Measurements from ENCODE around the gene PDHA1. TPM values are rescaled to one million over a fixed set of nuclear protein-coding genes. Genes with fewer than 3 reads are reported as not detected.

Gene PDHA1
- total RNA-seq, 1 donor from 2014 or later = 54.8 TPM

GRCh38 chrX:19375546-19375945 is 31.8 kb downstream of the PDHA1 start:
- no peak for DNase-seq (ENCODE audit: low read depth in 2 of 2)

- no peak for DNase-seq (ENCODE audit: low read depth in 2 of 2)
These were observed 34.1 kb downstream of the PDHA1 start for GRCh38 chrX:19377799-19378198.

GRCh38 chrX:19381326-19381725 is 37.6 kb downstream of the PDHA1 start:
- no peak for DNase-seq (ENCODE audit: low read depth in 2 of 2)

- DNase-seq (ENCODE audit: low read depth in 2 of 2) = peak; percentile 43 to 47
These were observed 38.9 kb downstream of the PDHA1 start for GRCh38 chrX:19382555-19383145.

GRCh38 chrX:19386679-19387078 is 43.0 kb downstream of the PDHA1 start:
- DNase-seq (ENCODE audit: low read depth in 2 of 2) = no peak

GRCh38 chrX:19388064-19388679 is 44.4 kb downstream of the PDHA1 start:
- DNase-seq (ENCODE audit: low read depth in 2 of 2) = no peak

GRCh38 chrX:19388741-19389140 is 45.0 kb downstream of the PDHA1 start:
- no peak for DNase-seq (ENCODE audit: low read depth in 2 of 2)

- no peak for DNase-seq (ENCODE audit: low read depth in 2 of 2)
These were observed 45.6 kb downstream of the PDHA1 start for GRCh38 chrX:19389227-19389845.

- DNase-seq (ENCODE audit: low read depth in 2 of 2) = no peak
These were observed 48.4 kb downstream of the PDHA1 start for GRCh38 chrX:19392078-19392477.

GRCh38 chrX:19392703-19393102 is 49.0 kb downstream of the PDHA1 start:
- DNase-seq (ENCODE audit: low read depth in 2 of 2) = no peak

- no peak for DNase-seq (ENCODE audit: low read depth in 2 of 2)
These were observed 60.0 kb downstream of the PDHA1 start for GRCh38 chrX:19403696-19404095.

GRCh38 chrX:19410259-19410658 is 66.5 kb downstream of the PDHA1 start:
- DNase-seq (ENCODE audit: low read depth in 2 of 2) = no peak

Other genes with a start within 250 kb of the PDHA1 start
- gene ADGRG2, start 221.5 kb upstream of the PDHA1 start, total RNA-seq = not detected in 2 replicates
- gene MAP3K15, start 171.6 kb downstream of the PDHA1 start, total RNA-seq = under 0.01 TPM in 2 replicates

Measured in lung microvascular endothelial cell (primary cell).